ENCODE data around the gene ETFA. TPM values are rescaled to one million over a fixed set of nuclear protein-coding genes. Genes with fewer than 3 reads are reported as not detected.
A peak's percentile ranks its signal among the peaks of the same experiment; 100 is the strongest.

ETFA gene
- total and polyA plus RNA-seq, 2 donors from 2014 or later: 90.1 to 261 TPM

- H3K36me3 ChIP-seq (ENCODE audit: control insufficient read depth in 2 of 3, insufficient read depth in 3 of 3, low read length in 3 of 3): no peaks in the 10 kb centered on the region
- H3K27ac ChIP-seq (ENCODE audit: low read depth in 2 of 2, low read length in 2 of 2): no peak overlapping the region
- TF ChIP-seq CTCF (IDR thresholded peaks at IDR 0.05; ENCODE audit: borderline replicate concordance, extremely low read depth, insufficient read depth): no peak
- peaks cover 2% of the 10 kb centered on the region for H3K27me3 ChIP-seq (ENCODE audit: control insufficient read depth, insufficient read depth, low read length)
- FAIRE-seq (no peak), DNase-seq (peak in 2 of 5 donors; percentile 27 to 55)
- no peaks in the 10 kb centered on the region for H3K4me1 ChIP-seq (ENCODE audit: control insufficient read depth in 2 of 3, insufficient read depth in 2 of 3, low read depth in 1 of 3, low read length in 3 of 3)
- no peak overlapping the region for H3K4me3 ChIP-seq (ENCODE audit: low read length in 3 of 3)
- intact Hi-C loops (cut with DNase I): no loop called here
- H3K9me3 ChIP-seq (ENCODE audit: control insufficient read depth in 2 of 3, insufficient read depth in 1 of 3, low read length in 3 of 3): no peaks in the 10 kb centered on the region
- no peak overlapping the region for H3K9ac ChIP-seq (ENCODE audit: low read length in 3 of 3)
Observed at GRCh38 chr15:76183930-76184649, 127.2 kb downstream of the ETFA start.

DNA sequence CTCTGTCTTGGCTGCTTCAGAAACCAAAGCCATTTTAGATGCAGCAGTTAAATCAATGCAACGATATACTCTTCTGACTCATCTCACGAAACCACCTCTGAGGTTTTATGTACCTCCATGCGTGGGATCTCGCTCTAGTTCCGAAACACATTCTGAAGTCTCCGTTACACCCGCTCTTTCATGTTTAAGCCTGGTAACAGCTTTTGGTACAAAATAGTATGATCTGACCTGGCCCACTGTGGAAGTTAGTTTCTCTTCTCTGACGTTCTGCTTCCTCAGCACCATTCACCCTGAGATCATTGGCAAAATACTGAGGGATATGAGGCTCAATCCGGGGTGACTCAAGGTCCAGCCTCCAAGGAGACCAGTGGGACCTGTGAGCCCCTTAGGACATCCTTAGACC is 129.6 kb downstream of the ETFA start:
- DNase-seq (no peak), FAIRE-seq (no peak)
- Histone ChIP-seq H3K27me3 (ENCODE audit: control insufficient read depth, insufficient read depth, low read length) (no peaks in the 10 kb centered on the region), H3K27ac (ENCODE audit: low read depth in 2 of 2, low read length in 2 of 2) (no peak overlapping the region), H3K9me3 (ENCODE audit: control insufficient read depth in 2 of 3, insufficient read depth in 1 of 3, low read length in 3 of 3) (no peaks in the 10 kb centered on the region), H3K9ac (ENCODE audit: low read length in 3 of 3) (no peak overlapping the region), H3K36me3 (ENCODE audit: control insufficient read depth in 2 of 3, insufficient read depth in 3 of 3, low read length in 3 of 3) (no peaks in the 10 kb centered on the region), H3K4me3 (ENCODE audit: low read length in 3 of 3) (no peak overlapping the region), H3K4me1 (ENCODE audit: control insufficient read depth in 2 of 3, insufficient read depth in 2 of 3, low read depth in 1 of 3, low read length in 3 of 3) (no peaks in the 10 kb centered on the region)
- no peak for TF ChIP-seq CTCF (IDR thresholded peaks at IDR 0.05; ENCODE audit: borderline replicate concordance, extremely low read depth, insufficient read depth)
- intact Hi-C loops (cut with DNase I): no loop called here

DNA sequence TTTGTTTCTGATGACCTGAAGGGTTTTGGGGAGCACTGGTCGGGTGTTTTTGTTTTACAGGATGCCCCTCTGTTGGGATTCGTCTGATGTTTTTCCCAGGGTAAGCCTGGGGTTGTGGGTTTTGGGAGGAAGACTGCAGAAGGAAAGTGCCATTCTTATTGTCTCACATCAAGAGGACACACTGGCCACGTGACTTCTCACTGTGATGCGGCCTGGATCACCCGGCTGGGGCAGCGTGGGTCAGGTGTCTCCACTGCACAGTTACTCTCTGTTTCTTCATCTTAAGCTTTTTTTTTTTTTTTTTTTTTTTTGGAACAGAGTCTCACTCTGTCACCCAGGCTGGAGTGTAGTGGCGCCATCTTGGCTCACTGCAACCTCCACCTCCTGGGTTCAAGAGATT is 130.9 kb downstream of the ETFA start:
- Histone ChIP-seq H3K27me3 (ENCODE audit: control insufficient read depth, insufficient read depth, low read length) (no peaks in the 10 kb centered on the region), H3K4me1 (ENCODE audit: control insufficient read depth in 2 of 3, insufficient read depth in 2 of 3, low read depth in 1 of 3, low read length in 3 of 3) (no peaks in the 10 kb centered on the region), H3K36me3 (ENCODE audit: control insufficient read depth in 2 of 3, insufficient read depth in 3 of 3, low read length in 3 of 3) (no peaks in the 10 kb centered on the region), H3K9ac (ENCODE audit: low read length in 3 of 3) (no peak overlapping the region), H3K9me3 (ENCODE audit: control insufficient read depth in 2 of 3, insufficient read depth in 1 of 3, low read length in 3 of 3) (no peaks in the 10 kb centered on the region), H3K4me3 (ENCODE audit: low read length in 3 of 3) (no peak overlapping the region), H3K27ac (ENCODE audit: low read depth in 2 of 2, low read length in 2 of 2) (no peak overlapping the region)
- intact Hi-C loops (cut with DNase I): no loop called here
- FAIRE-seq (no peak), DNase-seq (no peak)
- TF ChIP-seq CTCF (IDR thresholded peaks at IDR 0.05; ENCODE audit: borderline replicate concordance, extremely low read depth, insufficient read depth): no peak

GRCh38 chr15:76179023-76179422 is 132.2 kb downstream of the ETFA start:
- no peak overlapping the region for H3K9ac ChIP-seq (ENCODE audit: low read length in 3 of 3)
- H3K4me1 ChIP-seq (ENCODE audit: control insufficient read depth in 2 of 3, insufficient read depth in 2 of 3, low read depth in 1 of 3, low read length in 3 of 3): no peaks in the 10 kb centered on the region
- intact Hi-C loops (cut with DNase I): no loop called here
- H3K36me3 ChIP-seq (ENCODE audit: control insufficient read depth in 2 of 3, insufficient read depth in 3 of 3, low read length in 3 of 3): no peaks in the 10 kb centered on the region
- no peak overlapping the region for H3K27ac ChIP-seq (ENCODE audit: low read depth in 2 of 2, low read length in 2 of 2)
- no peaks in the 10 kb centered on the region for H3K9me3 ChIP-seq (ENCODE audit: control insufficient read depth in 2 of 3, insufficient read depth in 1 of 3, low read length in 3 of 3)
- no peak for FAIRE-seq
- DNase-seq: no peak
- no peaks in the 10 kb centered on the region for H3K27me3 ChIP-seq (ENCODE audit: control insufficient read depth, insufficient read depth, low read length)
- TF ChIP-seq CTCF (IDR thresholded peaks at IDR 0.05; ENCODE audit: borderline replicate concordance, extremely low read depth, insufficient read depth): no peak
- no peak overlapping the region for H3K4me3 ChIP-seq (ENCODE audit: low read length in 3 of 3)
